Measurements from ENCODE around the gene WFIKKN1.

- peak; percentile 72 for TF ChIP-seq CTCF (IDR thresholded peaks at IDR 0.05)
- TF ChIP-seq EZH2 (IDR thresholded peaks at IDR 0.05; ENCODE audit: borderline replicate concordance, insufficient read depth, low read depth, low read length, poor library complexity, severe bottlenecking), result no peak
Measured at GRCh38 chr16:610513-611381, 20.0 kb upstream of the WFIKKN1 start.

Data from B cell (primary cell).